GM13976 (cell line): ENCODE data around the gene GLCCI1.

ENCODE experiments used
- DNase-seq: peaks from one replicate; pipeline ENCODE4 v3.0.0; 2012; ENCODE audit warnings: low spot score
- CTCF ChIP-seq: IDR thresholded peaks from 2 replicates; pipeline ENCODE4 v1.5.1; 2012; ENCODE audit warnings: borderline replicate concordance, mild to moderate bottlenecking; ENCODE audit not compliant: insufficient read depth; ENCODE audit errors: extremely low read depth, missing control alignments, control extremely low read depth
- in situ Hi-C: fragments of 300-500 bp; cut with MboI; formaldehyde crosslinking; loops from one replicate; pipeline ENCODE4 v1.12.0; 2022; ENCODE audit warnings: low sequenced_read_pairs, mixed read lengths, inconsistent platforms; ENCODE audit not compliant: unreplicated experiment

GLCCI1 gene

GRCh38 chr7:8119262-8119661 lies 150.7 kb downstream of the GLCCI1 start:
- DNase-seq: no peak
- in situ Hi-C loops: no loop called here
- TF ChIP-seq CTCF: no peak

GRCh38 chr7:8120390-8121058 lies 151.9 kb downstream of the GLCCI1 start:
- no peak for TF ChIP-seq CTCF
- DNase-seq: no peak
- in situ Hi-C loops: loop anchor here (10.0 kb wide), 1 partner anchor 146 kb away; no protein-coding TSS in a partner anchor

GRCh38 chr7:8121243-8121642 lies 152.6 kb downstream of the GLCCI1 start:
- in situ Hi-C loops: loop anchor here (10.0 kb wide), 1 partner anchor 146 kb away; no protein-coding TSS in a partner anchor
- TF ChIP-seq CTCF: no peak
- DNase-seq: no peak

- DNase-seq: peak; percentile 66
- no peak for TF ChIP-seq CTCF
- in situ Hi-C loops: loop anchor here (10.0 kb wide), 1 partner anchor 151 kb away; no protein-coding TSS in a partner anchor
These were observed 157.3 kb downstream of the GLCCI1 start for GRCh38 chr7:8125680-8126444.

- TF ChIP-seq CTCF: no peak
- DNase-seq: no peak
- in situ Hi-C loops: loop anchor here (10.0 kb wide), 1 partner anchor 152 kb away; no protein-coding TSS in a partner anchor
These were observed 158.1 kb downstream of the GLCCI1 start for GRCh38 chr7:8126601-8127167.

- in situ Hi-C loops: loop anchor here (10.0 kb wide), 1 partner anchor 154 kb away; no protein-coding TSS in a partner anchor
- no peak for TF ChIP-seq CTCF
- no peak for DNase-seq
These were observed 160.1 kb downstream of the GLCCI1 start for GRCh38 chr7:8128449-8129317.
